A673 (cell line): Measurements from ENCODE around the gene CSN3. TPM values are rescaled to one million over a fixed set of nuclear protein-coding genes. Genes with fewer than 3 reads are reported as not detected.

Source experiments
- BruUV-seq: library from RNA; stranded (reverse); fragments of 400-500 nt; replicated peaks from 2 replicates; lab custom pipeline; 2021; lab: Mats Ljungman, UMichigan
- CTCF ChIA-PET: fragments of 300-600 bp; sonication (Branson Sonifier 250); formaldehyde crosslinking; loops from one replicate; lab custom pipeline; 2022; ENCODE audit warnings: antibody characterized with exemption; lab: Charles Lee
- POLR2A ChIA-PET: fragments of 300-600 bp; sonication (Branson Sonifier 250); formaldehyde crosslinking; loops from one replicate; lab custom pipeline; 2022; ENCODE audit warnings: antibody characterized with exemption; ENCODE audit not compliant: low non-redundant PET; lab: Charles Lee
- DNase-seq: peaks from one replicate; pipeline ENCODE4 v3.0.0-alpha.2; 2015; ENCODE audit warnings: low spot score
- H3K27ac ChIP-seq: fragments of 200-600 bp; sonication (generic); 2 replicates; pipeline ENCODE4 v1.5.1; 2016; ENCODE audit warnings: mixed run types, low read depth, mild to moderate bottlenecking, mixed read lengths, antibody characterized with exemption, low read length; ENCODE audit not compliant: poor library complexity, severe bottlenecking
- H3K27me3 ChIP-seq: fragments of 200-600 bp; sonication (generic); replicated peaks from 2 replicates; pipeline ENCODE4 v1.6.1; 2017; ENCODE audit warnings: mixed run types, low read depth, mild to moderate bottlenecking, mixed read lengths, antibody characterized with exemption, low read length; ENCODE audit not compliant: insufficient read depth, poor library complexity
- H3K36me3 ChIP-seq: fragments of 200-600 bp; sonication (generic); 2 replicates; pipeline ENCODE4 v1.6.1; 2016; ENCODE audit warnings: mixed run types, mild to moderate bottlenecking, mixed read lengths, antibody characterized with exemption, low read length; ENCODE audit not compliant: insufficient read depth, poor library complexity, severe bottlenecking
- H3K4me1 ChIP-seq: fragments of 200-600 bp; sonication (generic); 2 replicates; pipeline ENCODE4 v1.6.1; 2017; ENCODE audit warnings: mixed run types, mild to moderate bottlenecking, mixed read lengths, antibody characterized with exemption, low read length; ENCODE audit not compliant: insufficient read depth, poor library complexity, severe bottlenecking
- H3K4me3 ChIP-seq: fragments of 200-600 bp; sonication (generic); 2 replicates; pipeline ENCODE4 v1.5.1; 2016; ENCODE audit warnings: low read depth, mixed run types, mild to moderate bottlenecking, mixed read lengths, low read length; ENCODE audit not compliant: poor library complexity, severe bottlenecking
- H3K9me3 ChIP-seq: fragments of 200-600 bp; sonication (generic); 2 replicates; pipeline ENCODE4 v1.6.1; 2016; ENCODE audit warnings: mixed run types, low read depth, mild to moderate bottlenecking, mixed read lengths, antibody characterized with exemption, low read length; ENCODE audit not compliant: poor library complexity, severe bottlenecking
- CTCF ChIP-seq: fragments of 300-800, 200-600 bp; sonication (generic); conservative IDR thresholded peaks from 2 replicates; pipeline ENCODE4 v1.5.1; 2017; ENCODE audit warnings: low read depth, mild to moderate bottlenecking, antibody characterized with exemption, low read length, moderate library complexity, mixed read lengths
- EZH2 ChIP-seq: fragments of 200-600 bp; sonication (generic); IDR thresholded peaks from 2 replicates; pipeline ENCODE4 v1.6.1; 2017; ENCODE audit warnings: borderline replicate concordance, low read depth, mild to moderate bottlenecking, mixed read lengths, antibody characterized with exemption, low read length; ENCODE audit not compliant: poor library complexity, severe bottlenecking
- intact Hi-C: fragments of 100-400 bp; cut with micrococcal nuclease; formaldehyde crosslinking; loops from one replicate; pipeline ENCODE4 v1.10.0; 2022; ENCODE audit not compliant: unreplicated experiment
- total RNA-seq: library from RNA; stranded (reverse); gene quantifications from 2 replicates; pipeline ENCODE4 v1.2.3, GENCODE V29; 2021

The CSN3 gene
- total RNA-seq, 1 experiment from 2014 or later: not detected

- Histone ChIP-seq H3K4me3 (no peak overlapping the region), H3K27ac (no peak overlapping the region), H3K9me3 (no peaks in the 10 kb centered on the region), H3K27me3 (no peaks in the 10 kb centered on the region), H3K4me1 (no peaks in the 10 kb centered on the region), H3K36me3 (no peaks in the 10 kb centered on the region)
- CTCF ChIA-PET: no interaction called here
- intact Hi-C loops: no loop called here
- POLR2A ChIA-PET: no interaction called here
- no TSS peak for BruUV-seq
- no peak for DNase-seq
- TF ChIP-seq CTCF: no peak
- no peak for TF ChIP-seq EZH2
Measured at GRCh38 chr4:70277121-70277520, 34.7 kb downstream of the CSN3 start.

- TF ChIP-seq EZH2 (no peak), CTCF (no peak)
- Histone ChIP-seq H3K9me3 (no peaks in the 10 kb centered on the region), H3K4me3 (no peak overlapping the region), H3K4me1 (no peaks in the 10 kb centered on the region), H3K36me3 (no peaks in the 10 kb centered on the region), H3K27ac (no peak overlapping the region), H3K27me3 (no peaks in the 10 kb centered on the region)
- ChIA-PET CTCF (no interaction called here), POLR2A (no interaction called here)
- no peak for DNase-seq
- intact Hi-C loops: no loop called here
- BruUV-seq: no TSS peak
Measured at GRCh38 chr4:70280567-70280966, 38.2 kb downstream of the CSN3 start.

- Histone ChIP-seq H3K27me3 (no peaks in the 10 kb centered on the region), H3K4me1 (no peaks in the 10 kb centered on the region), H3K4me3 (no peak overlapping the region), H3K36me3 (no peaks in the 10 kb centered on the region), H3K27ac (no peak overlapping the region), H3K9me3 (no peaks in the 10 kb centered on the region)
- ChIA-PET POLR2A (no interaction called here), CTCF (no interaction called here)
- no TSS peak for BruUV-seq
- no peak for DNase-seq
- intact Hi-C loops: no loop called here
- TF ChIP-seq EZH2 (no peak), CTCF (no peak)
Measured at GRCh38 chr4:70288651-70289050, 46.3 kb downstream of the CSN3 start.
